COLO668 (cell line): ENCODE results near the gene ANKH.
A peak's percentile ranks its signal among the peaks of the same experiment; 100 is the strongest.

Experiments
- DNase-seq: peaks from one replicate; lab custom pipeline; 2025; ENCODE audit not compliant: unreplicated experiment; lab: John Stamatoyannopoulos, UW

ANKH gene

DNA sequence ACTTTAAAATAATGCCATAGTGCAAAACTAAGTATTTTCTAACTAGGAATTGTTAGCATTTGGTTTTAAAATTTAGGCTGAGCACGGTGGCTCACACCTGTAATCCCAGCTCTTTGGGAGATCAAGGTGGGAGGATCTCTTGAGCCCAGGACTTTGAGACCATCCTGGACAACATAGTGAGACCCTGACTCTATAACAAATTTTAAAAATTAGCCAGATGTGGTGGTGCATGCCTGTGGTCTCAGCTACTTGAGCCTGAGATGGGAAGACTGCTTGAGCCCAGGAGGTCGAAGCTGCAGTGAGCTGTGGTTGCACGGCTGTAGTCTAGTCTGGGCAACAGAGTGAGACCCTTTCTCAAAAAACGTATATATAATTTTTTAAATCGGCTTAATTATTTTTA lies 202.2 kb downstream of the ANKH start:
- DNase-seq, result no peak

DNA sequence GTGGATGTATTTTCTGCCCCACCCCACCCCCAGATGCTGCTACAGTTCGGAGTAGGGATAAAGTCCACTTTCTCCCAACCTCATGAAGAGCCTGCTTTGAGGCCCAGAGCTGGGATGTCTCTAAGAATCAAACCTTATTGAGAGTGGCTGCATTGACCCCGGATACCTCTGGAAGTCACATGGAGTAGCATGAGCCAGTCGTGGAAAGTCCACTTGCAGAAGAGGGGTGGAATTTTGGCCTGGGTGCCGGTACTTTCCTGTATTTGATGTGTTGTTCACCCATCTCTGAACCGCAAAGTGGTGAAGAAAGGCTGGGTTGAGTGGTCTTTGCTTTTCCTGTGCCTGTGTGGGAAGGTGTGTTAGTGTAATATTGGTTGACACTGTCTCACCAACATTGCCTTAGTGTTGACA lies 203.4 kb downstream of the ANKH start:
- no peak for DNase-seq

DNA sequence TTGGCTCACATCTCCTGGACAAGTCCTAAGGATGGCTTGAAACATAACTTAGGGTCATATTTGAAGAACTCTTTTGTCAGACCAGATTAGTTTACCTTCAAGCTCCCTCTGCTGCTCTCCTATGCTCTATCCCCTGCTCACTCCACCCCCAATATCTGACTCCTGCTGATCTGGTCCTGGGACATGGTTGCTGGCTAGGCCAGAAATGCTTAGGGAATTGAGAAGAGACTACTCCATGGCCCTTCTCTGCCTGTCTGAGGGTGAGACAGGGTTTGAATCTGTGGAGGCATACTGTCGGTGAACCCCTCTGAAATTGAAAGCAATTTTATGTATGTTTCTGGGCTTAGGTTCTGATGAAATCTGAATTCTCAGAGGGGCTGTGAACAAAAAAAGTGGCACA lies 203.8 kb downstream of the ANKH start:
- no peak for DNase-seq

DNA sequence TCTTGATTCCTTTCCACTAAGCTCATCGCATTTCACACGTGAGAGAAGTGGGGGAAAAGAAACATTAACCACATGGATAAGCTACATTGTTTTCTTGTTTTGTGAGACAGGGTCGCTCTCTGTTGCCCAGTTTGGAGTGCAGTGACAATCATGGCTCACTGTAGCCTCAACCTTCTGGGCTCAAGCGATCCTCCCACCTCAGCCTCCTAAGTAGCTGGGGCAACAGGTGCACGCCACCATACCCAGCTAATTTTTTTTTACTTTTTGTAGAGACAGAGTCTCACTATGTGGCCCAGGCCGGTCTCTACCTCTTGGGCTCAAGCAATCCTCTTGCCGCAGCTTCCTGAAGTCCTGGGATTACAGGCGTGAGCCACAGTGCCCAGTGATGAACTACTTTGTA lies 204.3 kb downstream of the ANKH start:
- DNase-seq, result no peak

DNA sequence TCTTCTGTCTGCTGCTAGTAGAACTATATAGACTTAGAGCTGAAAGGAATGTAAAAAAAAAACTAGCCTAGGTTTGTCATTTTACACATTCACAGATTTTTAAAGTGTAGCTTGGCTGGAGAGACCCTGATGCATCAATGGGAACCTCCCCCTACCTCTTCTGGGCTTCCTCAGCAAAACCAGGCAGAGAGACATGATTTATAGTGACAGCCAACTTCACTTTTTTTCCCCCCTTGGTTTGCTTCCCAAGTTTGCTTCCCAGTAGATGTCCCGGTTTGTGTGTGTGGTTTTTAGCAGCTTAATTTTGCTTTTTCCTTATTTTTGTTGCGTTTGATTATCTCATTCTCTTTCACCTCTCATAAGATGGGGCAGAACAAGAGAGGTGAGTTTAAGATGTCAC lies 205.2 kb downstream of the ANKH start:
- DNase-seq, result no peak

DNA sequence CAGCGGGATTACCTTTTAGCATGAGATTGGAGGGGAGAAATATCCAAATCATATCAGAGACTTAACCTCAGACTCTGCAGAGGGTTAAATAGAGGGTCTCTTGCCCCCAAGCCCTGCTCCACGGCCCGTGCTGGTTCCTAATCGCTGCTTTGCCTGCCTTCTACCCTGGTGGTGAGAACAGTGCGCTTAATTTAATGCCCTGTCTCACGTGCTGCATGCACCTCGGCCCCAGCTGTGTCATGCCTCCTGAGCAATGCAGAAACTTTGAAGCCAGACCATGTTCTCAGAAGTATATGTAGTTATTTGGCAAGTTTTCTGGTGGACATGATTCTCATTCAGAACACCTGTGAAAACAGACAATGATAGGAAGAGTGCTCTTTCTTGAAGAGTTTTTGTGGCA lies 205.6 kb downstream of the ANKH start:
- peak; percentile 49 for DNase-seq

DNA sequence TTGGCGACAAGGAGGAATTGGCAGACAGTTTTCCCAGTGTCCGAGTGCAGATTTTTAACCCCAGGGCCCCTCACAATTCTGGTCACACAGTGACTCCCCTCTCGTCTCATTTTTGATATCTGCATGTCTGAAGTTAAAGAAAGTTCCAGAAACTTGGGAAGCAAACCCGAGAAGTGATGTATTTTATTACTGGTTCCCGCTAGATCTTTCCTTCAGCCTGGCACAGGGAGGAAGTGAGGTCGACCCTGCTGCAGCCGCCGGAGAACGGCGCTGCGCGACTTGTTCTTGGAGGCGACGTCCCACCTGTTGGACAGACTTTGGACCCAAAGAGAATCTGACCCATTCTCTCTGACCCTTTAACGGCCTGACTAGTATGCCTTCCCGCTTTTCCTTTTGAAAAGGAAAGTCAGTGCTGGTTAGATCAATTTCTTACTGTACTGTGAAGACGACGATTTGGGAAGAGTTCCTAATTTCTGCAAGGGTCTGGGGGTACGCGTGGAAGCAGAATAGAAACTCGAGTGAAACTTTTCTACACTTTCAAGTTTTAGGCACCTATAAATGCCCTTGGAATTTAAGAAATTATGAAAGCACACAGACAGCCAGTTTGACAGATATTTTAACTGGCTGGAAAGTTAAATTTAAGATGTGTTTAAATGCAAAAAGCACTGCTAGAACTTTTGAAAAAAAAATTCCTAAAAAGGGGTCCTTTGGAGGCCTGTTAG lies 206.3 kb downstream of the ANKH start:
- peak; percentile 61 for DNase-seq

DNA sequence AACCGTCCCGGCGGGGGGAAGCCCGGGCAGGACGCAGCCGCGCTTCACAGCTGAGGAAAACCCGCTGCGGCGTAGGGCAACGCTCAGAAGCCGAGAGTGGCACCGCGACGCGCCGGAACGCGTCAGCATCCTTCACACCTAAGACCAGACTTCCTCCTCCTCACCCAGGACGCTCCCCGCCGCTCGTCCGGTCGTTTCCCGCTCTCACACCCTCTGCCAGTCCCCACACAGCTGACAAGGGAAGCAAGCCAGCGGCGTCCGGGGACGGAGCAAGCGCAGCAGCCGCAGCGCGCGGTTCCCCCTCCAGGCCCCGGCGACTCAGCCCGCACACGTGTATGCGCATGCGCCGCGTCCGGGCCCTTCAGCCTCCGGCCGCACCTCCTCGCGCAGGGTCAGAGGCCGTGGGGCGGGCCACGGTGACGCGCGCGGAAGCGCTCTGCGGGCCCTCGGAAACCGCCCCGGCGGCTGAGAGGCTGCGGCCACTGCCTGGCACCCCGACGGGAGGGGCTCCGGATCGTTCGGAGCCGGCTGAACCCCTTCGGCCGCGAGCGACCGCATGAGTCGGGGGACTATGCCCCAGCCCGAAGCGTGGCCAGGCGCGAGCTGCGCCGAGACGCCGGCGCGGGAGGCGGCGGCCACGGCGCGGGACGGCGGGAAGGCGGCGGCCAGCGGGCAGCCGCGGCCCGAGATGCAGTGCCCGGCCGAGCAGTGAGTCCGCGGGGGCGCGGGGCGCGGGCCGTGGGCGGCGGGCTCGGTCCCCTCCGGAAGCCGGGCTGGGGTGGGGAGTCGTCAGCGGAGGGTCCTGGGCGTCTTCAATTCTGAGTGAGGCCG lies 207.1 kb downstream of the ANKH start, which contains the start of gene OTULIN:
TSS of gene OTULIN (plus strand) at position 449 of the 831 bp plus-strand sequence. CDS start at position 557, 108 bp downstream.
- peak; percentile 97 for DNase-seq

DNA sequence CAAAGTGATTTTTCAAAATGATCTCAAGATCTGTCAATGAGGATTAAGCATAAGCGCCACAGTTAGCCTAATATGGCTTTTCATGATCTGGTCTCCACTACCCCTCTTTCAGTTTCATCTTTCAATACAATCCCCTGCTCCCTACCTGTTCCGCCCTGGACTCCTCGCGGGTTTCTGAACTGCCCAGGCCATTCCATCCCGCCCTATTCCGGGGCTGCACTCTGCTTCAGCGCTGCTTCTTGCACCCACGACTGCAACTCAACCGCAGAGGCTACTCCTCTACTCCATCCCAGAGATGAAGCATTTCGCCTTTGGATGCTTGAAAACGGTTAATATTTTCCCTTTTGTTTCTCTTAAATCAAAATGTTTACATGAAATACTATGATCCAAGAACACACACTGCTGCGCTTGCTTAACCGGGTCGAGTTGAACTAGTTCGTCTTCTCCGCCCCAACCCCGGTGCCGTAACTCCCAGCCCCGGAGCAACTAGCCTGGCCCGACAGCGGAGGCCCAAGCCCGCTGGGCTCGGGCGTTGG lies 207.8 kb downstream of the ANKH start:
- DNase-seq, result peak; percentile 55

DNA sequence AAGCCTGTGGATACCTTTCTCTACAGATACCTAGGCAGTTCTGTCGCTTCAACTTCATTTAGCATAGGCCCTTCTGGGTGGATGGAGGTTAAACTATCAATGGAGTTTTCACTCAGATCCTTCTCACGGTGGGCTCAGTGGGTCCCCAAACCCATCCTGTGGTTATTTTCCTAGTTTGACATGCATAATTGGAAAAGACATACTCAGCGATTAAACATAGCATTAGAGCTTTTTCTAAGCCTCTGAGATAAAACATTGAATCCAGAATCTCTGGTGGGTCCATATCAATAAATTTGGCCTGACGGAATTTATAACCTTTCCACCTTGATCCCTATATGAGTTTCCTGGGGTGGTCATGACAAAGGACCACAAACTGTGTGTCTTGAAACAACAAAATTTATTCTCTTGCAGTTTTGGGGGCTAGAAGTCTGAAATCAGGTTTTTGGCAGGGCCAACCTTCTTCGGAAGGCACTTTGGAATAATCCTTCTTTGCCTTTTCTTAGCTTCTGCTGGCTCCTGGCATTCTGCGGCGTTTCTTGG lies 208.8 kb downstream of the ANKH start:
- no peak for DNase-seq

DNA sequence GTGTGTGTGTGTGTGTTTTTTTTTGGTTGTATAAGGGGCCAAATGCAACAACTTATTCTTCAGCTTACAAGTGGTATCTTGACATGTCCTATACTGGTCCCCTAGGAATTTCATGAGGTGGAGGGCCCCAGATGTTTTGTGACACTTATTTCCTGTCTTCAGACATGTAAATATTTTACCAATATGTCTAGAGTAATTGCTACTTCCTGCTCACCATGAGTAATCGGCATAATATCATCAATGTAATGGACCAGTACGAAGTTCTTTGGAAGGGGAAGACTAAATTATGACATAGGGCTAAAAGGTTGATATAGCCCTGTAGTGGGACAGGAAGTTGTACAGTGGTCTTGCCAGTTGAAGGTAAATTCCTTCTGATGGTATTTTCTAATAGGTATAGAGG lies 210.7 kb downstream of the ANKH start:
- DNase-seq, result no peak

DNA sequence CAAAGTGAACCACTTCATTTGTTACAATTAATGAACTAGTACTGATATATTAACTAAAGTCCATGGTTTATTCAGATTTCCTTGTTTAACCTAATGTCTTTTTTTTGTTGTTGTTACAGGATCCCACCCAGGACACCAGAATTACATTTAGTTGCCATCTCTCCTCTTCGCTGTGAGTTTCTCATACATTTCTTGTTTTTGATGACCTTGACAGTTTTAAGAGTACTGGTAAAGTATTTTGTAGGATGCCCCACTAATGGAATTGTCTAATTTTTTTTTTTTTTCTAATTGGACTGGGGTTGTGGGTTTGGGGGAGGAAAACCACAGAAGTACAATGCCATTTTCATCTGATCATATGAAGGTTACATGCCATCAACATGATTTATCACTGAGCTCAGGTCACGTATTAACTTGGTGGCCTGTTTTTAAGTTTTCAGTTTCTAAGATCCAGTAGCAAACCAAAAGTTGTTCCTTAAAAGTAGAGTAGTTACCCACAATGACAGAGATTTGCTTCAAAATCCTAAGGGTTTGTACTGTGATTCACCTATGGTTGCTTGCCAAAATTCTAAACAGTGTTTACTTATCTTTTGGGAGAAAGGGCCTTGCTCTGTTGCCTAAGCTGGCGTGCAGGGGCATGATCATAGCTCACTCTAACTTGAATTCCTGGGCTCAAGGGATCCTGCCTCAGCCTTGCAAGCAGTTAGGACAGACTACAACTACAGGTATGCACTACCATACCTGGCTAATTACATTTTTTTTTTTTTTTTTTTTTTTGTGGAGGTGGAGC lies 211.6 kb downstream of the ANKH start:
- DNase-seq, result no peak

DNA sequence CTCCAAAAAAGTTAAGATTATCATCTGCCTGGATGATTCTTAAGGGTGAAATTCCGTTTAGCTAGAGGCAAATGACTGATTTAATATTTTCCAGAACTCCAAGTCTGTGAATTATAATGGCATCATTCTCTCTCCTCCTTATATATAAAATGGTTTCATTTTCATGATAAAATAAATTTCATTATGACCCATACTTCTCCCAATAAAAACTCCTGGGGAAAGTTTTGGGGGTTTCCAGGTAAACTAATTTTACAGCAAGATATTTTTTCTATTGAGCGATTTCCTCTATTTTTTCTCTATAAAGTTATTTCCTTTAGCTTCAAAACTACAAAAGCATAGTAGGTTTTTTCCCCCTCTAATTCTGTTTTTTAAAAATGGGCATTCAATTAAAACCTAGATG lies 214.7 kb downstream of the ANKH start:
- no peak for DNase-seq

DNA sequence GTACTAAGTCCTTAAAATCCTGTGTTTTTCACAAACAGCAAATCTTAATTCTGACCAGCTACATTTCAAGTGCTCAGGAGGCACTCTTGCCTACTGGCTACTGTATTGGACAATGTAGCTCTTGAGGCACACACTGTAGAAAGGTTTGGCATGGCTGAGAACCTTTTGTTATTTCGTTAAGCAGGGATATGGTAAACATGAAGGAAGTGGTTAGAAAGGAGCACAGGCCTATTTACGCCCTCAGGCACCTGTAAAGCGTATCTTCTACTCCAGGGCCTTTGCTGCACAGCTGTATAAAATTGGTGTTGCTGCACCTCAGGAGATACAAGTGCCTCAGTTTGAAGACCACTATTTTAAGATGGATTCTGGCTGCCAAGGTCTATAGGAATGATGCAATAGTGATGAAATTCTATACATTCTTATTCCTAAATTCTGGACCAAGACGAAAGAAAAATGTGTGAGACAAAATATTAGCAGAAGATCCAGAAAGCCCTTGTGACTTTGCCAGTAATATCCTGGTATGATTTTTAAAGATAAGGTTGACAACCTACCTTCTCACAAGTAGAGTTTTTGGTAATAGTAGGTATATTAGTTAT lies 216.3 kb downstream of the ANKH start:
- no peak for DNase-seq
